GM11168 (cell line): ENCODE results near the gene EPHB2.

Experiments used
- in situ Hi-C: fragments of 300-500 bp; cut with MboI; formaldehyde crosslinking; loops from one replicate; pipeline ENCODE4 v1.12.0; 2022; ENCODE audit warnings: low sequenced_read_pairs; ENCODE audit not compliant: unreplicated experiment

EPHB2 gene

DNA sequence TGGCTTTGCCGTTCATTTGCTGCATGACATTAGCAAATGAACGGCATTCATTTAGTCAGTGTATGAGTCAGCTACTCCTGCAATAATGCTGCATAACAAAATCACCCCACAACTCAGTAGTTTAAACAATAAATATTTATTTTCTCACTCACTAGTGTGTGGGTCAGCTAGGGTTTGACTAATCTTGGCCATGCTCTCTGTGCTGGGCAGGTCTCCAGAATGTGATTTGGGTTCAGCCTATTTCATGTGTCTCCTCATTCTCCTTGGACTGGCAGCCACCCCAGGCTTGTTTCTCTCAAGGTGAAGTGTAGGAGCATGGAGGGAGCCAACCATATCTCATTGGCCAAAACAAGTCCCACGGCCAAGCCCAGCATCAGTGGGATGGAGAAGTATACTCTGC lies 157.7 kb downstream of the EPHB2 start:
- in situ Hi-C loops, result no loop called here

DNA sequence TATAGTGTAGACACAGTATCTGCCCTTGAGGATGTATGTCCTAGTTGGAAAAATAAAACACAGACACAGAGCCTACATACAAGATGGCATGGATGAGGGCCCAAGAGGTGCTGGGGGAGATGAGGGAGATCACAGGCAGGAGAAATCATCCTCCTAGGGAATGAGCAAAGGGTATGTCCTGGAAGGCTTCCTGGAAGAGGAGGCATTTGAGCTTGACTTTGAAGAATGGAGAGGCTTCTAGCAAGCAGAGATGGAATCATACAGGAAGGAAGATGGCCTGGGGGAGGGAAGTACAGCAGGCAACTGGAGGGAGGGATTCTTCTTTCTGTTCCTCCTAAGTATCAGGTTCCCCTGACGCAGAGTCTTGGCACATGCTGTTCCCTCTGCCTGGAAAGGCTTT lies 158.7 kb downstream of the EPHB2 start:
- in situ Hi-C loops, result no loop called here

DNA sequence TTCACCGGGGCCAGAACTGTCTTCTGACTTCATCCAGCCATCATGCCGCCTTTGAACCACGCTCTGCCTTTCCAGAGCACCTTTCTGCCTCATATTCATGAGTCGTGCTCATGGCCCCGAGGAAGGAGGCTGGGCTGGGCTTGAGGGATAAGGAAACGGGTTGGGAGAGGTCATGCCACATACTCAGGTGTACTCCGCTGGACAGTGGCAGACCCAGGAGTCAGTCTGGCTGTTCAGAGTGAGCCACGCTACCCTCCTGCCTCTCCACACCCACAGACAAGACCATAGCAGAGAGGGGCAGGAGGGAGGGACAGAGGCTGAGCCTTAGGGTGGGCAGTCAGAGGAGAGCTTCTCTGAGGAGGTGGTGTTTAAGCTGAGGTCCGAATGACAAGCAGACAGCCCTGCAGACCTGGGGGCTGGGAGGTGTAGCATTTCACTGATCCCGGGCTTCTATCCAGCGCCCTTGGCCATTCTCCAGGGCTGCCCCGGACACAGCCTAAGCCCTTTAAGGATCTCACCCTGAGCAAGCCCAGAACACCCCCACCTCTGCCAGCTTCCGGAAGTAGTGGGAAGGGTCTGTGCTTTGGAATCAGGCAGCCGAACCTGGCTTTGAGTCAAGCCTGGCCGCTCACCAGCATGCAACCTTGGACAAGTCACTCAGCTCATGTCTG lies 159.7 kb downstream of the EPHB2 start:
- in situ Hi-C loops, result no loop called here

DNA sequence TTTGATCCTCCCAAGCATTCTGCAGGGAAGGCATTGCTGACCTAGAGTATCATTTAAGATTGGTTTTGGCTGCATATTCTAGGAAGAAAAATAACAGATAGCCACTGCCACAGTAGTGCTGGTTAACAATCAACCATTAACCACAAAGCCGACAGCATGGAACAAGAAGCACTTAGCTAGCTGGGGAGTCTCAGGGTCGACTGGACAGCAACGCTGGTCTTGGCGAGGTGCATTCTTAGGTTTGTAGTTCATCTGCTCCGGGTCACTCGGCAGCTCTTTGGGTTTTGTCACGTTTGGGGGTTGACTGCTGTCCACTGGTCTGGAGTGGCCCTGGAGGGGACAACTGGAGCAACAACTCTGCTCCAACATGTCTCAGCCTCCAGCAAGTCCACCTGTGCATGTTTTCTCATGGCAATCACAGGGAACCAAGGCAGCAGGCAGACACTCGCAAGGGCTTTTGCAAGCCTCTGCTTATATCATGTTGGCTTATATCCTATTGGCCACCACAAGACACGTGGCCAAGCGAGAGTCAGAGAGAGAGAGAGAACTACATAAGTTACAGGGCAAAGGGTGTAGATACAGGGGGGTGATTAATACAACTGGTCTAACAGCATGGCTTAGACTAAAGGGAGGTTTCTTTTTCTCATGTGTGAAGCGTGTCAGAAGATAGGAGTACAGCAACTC lies 162.5 kb downstream of the EPHB2 start:
- in situ Hi-C loops, result no loop called here

DNA sequence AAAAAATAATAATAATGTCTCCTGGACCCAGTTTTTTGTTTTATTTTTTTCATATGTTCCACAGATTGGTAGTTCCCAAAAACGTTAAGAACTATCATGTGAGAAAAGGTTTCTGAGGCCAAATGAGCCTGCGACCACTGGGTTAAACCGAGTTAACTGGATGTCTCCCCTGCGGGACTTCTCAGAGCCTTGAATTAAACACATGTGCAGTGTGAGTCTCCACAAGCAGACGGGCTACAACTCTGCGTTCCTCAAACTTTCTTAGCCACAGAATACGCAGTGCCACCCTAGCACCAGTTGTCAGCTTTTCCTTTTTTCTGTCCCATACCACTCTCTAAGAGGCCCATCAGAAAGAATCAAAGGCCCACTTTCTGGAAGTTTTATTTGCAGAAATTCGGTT lies 164.1 kb downstream of the EPHB2 start:
- in situ Hi-C loops, result no loop called here

DNA sequence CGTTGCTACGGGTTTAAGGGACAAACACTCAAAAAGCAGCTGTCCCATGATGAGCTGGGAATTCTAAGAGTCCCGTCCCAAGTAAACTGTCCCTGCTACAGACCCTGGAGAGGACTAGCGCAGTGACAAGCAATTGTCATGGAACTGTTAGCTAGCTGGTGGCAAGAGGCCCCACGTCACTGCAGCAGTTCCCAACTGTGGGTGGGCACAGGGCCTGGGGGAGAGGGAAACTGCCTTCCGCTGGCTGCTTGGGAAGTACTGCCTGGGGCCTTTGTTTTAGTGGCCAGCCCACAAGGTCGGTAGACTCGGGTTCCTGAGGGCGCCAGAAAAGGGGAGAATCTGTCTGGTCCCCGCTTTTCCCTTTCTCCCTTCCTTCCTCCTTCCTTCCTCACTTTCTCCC lies 164.6 kb downstream of the EPHB2 start:
- in situ Hi-C loops, result no loop called here

DNA sequence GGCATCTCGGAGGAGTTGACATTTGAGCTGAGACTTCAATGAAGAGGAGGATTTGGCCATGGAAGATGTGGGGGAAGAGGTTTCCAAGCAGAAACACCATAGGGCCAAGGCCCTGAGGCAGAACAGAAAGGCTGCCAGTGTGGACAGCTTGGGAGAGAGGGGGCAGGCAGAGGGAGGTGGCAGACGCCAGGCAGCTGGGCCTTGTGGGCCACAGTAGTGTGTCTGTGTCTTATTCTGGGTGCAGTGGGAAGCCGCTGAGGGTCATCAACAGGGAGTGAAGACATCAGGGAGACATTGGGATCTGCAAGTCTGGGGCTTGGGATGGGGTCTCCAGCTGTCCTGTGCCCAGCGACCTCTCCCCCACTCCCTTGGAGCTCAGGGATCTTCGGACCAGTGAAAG lies 165.2 kb downstream of the EPHB2 start:
- in situ Hi-C loops, result no loop called here

DNA sequence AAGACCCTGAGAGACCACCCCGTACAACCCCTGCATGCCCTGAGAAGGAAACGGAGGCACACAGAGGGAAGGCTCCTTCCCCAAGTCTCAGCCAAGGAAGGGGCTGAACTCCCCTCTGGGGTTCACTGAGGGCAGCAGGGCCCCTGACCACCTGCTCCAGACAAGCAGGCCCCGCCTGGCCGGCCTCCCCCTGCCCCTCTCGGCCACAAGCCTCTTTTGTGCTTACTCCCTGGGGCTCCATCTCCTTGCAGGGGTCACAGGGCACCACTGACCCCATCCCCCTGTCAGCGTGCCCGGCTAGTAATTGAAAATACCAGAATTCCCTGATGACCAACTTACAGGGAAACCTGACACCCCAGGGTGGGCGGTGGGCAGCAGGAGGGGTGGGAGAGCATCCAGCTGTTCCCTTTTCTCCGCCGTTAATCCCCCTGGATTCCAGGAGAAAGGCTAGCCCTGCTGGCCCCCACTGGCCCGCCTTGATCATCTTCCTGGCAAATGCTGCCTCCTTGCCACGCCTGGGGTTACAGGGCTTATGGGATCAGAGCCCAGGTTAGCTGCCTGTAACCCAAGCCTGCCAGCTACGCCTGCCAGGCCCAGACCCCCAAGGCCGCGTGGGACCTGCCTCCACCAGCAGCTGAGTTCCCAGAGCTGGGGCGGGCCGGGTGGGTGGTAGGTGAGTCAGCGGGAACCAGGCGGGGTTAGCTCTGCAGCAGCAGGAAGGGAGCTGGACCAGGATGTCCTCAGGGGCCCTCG lies 165.9 kb downstream of the EPHB2 start:
- in situ Hi-C loops, result no loop called here

DNA sequence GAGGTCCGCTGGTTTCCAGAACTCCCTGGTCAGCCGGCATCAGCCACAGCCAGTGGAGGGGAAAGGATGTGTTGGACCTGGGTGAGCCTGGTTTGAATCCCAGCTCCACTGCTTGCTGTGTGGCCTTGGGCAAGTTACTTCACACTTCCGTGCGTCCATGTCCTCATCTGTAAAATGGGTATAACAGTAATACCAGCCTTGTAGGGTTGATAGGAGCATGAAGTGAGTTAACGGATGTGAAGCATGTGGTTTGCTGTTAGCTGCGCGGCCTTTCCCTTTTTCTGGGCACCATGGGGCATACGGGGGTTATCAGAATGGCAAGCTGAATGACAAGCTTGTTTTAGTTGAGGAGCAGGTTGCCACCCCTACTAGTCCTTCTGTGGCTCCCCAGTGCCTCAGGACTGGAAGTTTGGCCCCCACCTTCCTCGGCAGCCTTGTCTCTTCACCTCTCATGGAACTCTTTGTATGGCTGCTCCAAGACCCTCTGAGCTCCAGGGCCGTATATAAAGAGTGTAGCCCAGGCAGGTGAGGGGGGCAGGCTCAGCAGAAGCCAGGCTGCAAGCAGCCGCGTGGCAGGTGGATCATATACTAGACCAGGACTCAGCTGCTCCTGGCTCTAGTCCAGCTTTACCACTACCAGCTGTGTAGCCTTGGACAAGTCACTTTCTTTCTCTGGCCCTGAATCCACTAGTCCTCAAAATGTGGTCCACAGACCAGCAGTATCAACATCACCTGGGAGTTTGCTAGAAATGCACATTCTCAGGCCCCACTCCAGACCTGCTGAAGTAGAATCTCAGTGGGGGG lies 166.7 kb downstream of the EPHB2 start:
- in situ Hi-C loops, result no loop called here

DNA sequence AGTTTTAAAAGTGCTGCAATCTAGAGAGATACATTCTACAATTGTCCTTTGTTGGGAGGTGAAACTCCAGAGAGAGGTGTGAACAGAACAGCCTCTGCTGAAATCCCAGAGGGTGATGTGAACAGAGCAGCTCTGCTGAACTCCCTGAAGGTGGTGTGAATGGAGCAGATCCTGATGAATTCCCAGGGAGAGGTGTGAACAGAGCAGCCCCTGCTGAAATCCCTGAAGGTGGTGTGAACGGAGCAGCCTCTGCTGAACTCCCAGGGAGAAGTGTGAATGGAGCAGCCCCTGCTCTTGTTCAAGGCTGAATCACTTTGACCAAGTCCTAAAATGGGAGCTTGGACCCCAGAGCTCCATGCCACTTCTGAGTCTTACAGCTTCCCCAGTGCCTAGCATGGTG lies 167.3 kb downstream of the EPHB2 start:
- in situ Hi-C loops, result no loop called here

DNA sequence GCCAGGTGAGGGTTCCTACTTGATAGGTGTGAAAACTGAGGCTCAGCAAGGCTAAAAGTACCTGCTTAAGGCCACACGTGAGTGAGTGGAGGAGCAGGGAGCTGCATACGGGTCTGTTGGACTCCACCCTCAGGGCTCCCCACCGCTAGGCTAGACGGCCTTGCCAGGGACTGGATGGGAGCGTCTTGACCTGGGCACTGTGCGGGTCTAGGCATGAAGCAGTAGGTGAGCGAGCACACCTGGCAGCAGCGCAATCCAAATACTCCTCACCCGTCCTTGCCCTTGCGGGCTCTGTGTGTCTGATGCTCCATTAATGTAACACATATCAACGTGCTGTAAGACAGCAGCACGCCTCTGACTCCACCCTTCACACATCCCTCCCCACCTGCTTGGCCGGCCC lies 168.0 kb downstream of the EPHB2 start:
- in situ Hi-C loops, result no loop called here

DNA sequence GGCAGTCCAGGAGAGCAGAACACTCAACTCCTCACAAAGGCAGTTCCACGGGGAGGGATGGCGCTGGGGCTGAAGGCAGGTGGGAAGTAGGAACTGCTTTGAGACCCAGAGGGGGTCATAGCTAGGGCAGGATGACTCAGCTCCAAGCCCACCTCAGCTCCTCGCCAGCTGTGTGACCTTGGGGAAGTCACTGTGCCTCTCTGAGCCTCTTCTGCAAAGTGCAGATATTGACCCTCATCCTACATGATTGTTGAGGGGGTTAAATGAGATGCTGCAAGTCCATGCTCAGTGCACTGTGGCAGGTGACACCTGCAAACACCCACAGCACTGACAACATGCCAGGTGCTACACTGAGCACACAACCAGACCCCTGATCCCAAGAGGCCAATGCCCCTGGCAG lies 168.8 kb downstream of the EPHB2 start:
- in situ Hi-C loops, result no loop called here

DNA sequence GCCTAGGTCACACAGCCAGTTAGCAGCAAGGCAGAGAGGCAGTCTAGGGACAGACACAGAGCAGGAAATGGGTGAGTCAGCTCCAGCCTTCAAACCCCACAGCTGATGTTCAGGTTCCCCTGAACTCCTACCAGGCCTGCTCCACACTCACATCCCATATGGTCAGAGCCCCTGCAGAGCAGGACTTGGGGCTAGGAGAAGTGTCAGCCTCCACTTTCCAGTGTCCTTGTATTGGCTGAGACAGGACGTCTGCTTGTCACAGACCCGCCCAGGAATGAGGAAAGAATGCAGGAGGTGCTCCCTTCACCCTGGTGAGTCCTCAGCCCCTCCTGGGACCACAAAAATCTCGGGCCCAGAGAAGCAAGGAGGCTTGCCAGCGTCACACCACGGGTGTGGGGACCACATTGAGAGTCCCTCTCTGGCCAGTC lies 169.5 kb downstream of the EPHB2 start:
- in situ Hi-C loops, result loop anchor here (10.0 kb wide), 1 partner anchor 175 kb away; no protein-coding TSS in a partner anchor

DNA sequence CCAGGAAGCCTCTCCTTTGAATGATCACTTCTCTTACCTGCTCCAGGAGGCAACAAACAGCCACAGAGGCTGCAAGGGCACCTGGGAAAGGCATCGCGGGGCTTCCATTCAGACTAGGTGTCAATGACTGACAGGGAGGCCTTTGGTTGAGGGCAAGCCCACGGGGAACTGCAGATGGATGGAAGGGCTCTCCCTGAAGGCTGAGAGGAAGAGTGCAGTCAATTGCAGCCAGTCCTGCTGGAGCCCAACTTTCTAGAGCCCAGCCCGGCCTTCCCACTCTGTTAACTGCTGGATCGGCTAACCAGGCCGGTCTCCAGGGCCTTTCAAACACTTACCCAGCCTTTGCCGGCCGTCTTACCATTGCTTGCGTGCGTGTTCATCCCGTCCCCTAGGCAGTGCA lies 172.8 kb downstream of the EPHB2 start:
- in situ Hi-C loops, result loop anchor here (10.0 kb wide), 1 partner anchor 179 kb away; no protein-coding TSS in a partner anchor

DNA sequence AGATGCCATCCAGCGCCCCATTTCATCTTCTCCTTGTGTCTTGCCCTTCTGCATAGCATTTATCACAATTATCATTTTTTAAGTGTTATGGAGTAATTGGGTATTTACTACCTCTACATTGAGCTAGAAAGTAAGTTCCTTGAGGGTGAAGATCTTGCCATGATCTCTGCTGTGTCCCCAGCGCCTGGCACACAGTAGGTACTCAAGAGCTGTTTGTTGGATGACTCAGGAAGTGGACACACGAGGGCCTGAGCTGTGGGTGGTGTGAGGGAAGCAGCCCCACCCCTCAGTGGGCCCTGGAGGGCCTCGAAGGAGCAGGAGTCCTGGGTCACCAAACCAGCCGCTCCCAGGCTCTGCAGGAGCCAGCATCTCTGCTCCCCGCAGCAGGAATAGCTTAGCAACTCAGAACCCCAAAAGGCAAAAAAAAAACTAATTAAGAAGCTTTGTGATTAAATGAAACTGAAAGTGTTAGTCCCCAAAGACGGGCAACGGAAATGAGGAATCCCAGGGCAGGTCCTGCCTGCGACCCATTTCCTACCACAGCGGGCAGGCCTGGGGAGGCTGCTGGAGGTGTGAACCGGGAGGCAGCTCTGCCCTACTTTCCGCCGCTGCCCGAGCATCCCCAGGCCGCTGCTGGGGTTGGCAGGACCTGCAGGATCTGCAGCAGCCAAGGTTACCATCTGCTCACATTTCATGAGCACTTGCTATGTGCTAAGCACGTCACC lies 174.3 kb downstream of the EPHB2 start:
- in situ Hi-C loops, result loop anchor here (10.0 kb wide), 1 partner anchor 180 kb away; no protein-coding TSS in a partner anchor

DNA sequence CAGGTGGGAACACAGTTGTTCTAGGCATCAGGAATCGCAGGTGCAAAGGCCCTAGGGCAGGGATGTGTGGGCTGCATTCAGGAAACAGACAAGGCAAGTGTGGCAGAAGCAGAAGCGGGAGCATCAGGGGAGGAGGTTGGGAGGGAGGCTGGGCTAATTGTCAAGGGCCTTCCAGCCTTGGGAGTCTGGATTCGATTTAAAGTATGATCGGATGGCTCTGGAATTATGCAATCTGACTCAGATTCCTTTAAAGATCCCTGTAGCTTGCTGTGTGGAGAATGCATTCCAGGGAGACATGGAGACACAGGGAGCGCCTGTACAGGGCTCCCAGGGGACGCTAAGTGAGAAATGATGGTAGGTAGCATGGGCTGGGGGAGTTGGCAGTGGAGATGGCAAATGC lies 175.6 kb downstream of the EPHB2 start:
- in situ Hi-C loops, result loop anchor here (10.0 kb wide), 1 partner anchor 181 kb away; no protein-coding TSS in a partner anchor

DNA sequence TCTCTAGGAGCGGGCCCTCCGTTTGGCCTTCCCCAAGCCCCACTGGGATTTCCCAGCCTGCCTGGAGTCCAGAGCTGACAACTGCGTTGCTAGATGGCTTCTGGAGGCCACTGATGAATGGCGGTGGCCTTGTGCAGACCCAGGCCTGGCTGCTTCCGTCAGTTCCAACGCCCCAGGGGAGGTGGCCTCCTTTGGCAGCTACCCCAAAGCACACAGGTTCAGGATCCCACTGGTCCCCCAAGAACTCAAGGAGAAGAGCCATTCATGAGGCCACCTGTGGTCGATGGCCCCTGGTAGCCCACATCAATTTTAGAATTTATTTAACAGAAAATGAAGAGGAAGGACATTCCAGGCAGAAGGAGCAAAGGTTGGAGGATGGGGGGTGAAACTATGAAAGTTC lies 176.9 kb downstream of the EPHB2 start:
- in situ Hi-C loops, result loop anchor here (10.0 kb wide), 1 partner anchor 183 kb away; no protein-coding TSS in a partner anchor

DNA sequence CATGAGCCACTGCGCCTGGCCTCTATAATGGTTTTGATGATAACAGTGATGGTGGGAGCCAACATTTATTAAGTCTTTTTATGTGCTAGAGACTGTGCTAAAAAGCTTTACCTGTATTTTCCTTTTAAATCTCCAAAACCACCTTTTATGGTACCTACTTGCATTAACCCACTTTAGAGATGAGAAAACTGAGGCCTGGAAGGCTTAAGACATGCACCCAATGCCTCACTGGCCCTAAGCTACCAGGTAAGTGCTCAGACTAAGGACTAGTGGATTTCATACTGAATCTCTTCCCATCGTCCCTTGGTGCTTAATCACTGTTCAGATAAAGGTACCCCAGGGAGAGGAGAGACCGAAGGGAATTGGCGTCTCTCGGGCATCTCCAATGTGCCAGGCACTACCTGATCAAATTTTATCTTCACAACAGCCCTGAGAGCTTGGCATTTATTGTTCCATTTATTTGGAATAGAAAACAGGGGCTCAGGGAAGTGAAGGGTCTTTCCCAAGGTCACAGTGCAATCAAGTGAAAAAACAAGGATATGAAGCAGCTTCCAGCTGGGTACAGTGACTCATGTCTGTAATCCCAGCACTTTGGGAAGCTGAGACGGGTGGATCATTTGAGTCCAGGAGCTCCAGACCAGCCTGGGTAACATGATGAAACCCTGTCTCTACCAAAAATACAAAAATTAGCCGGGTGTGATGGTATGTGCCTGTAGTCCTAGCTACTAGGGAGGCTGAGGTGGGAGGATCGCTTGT lies 177.9 kb downstream of the EPHB2 start:
- in situ Hi-C loops, result loop anchor here (10.0 kb wide), 1 partner anchor 184 kb away; no protein-coding TSS in a partner anchor
